Peyer's patch (tissue), 4 donors: Measurements from ENCODE around the gene IL1F10. TPM values are rescaled to one million over a fixed set of nuclear protein-coding genes. Genes with fewer than 3 reads are reported as not detected.

ENCODE experiments used
- DNase-seq, 3 donors: peaks; one replicate each; pipeline ENCODE4 v3.0.0-alpha.2; 2017 to 2019
- H3K27ac ChIP-seq, 4 donors: fragments of 200-600 bp; sonication (generic); one replicate each; pipeline ENCODE4 v1.5.1; 2016 to 2019
- H3K27me3 ChIP-seq, 2 donors: fragments of 200-600 bp; sonication (generic); one replicate each; pipeline ENCODE4 v1.5.1; 2019
- H3K36me3 ChIP-seq, 3 donors: fragments of 200-600 bp; sonication (generic); one replicate each; pipeline ENCODE4 v1.5.1; 2016 to 2019
- H3K4me1 ChIP-seq, 4 donors: fragments of 200-600 bp; sonication (generic); one replicate each; pipeline ENCODE4 v1.5.1; 2016 to 2019
- H3K4me3 ChIP-seq, 4 donors: fragments of 200-600 bp; sonication (generic); 1 replicate in 3 of 4; 2 replicates in 1 of 4; pipeline ENCODE4 v1.5.1; 2016 to 2019; ENCODE audit warnings: mild to moderate bottlenecking in 1 of 4
- H3K9me3 ChIP-seq, 4 donors: fragments of 200-600 bp; sonication (generic); one replicate each; pipeline ENCODE4 v1.5.1; 2016 to 2019; ENCODE audit warnings: mild to moderate bottlenecking in 1 of 4
- CTCF ChIP-seq, 6 experiments: fragments of 450-650 bp in 4 of 6; fragments of 200-600 bp in 2 of 6; sonication (generic) in 1 of 6; IDR thresholded peaks; one replicate each; pipeline ENCODE4 v1.5.1; 2017 to 2019; ENCODE audit warnings: antibody characterized with exemption in 6 of 6, mild to moderate bottlenecking in 3 of 6, moderate library complexity in 1 of 6
- POLR2A ChIP-seq, 2 donors: fragments of 450-650 bp; IDR thresholded peaks; one replicate each; pipeline ENCODE4 v1.5.1; 2017; ENCODE audit warnings: antibody characterized with exemption in 2 of 2, mild to moderate bottlenecking in 2 of 2, moderate library complexity in 2 of 2
- total RNA-seq, 4 donors: library from RNA; depleted of rRNA; stranded (reverse); fragments of >200 nt; gene quantifications; one replicate each; pipeline ENCODE4 v1.1.0, GENCODE V29; 2016

The IL1F10 gene
- total RNA-seq, 4 donors from 2014 or later = not detected

- Histone ChIP-seq H3K4me3 (no peak overlapping the region), H3K9me3 (no peaks in the 10 kb centered on the region), H3K4me1 (no peaks in the 10 kb centered on the region), H3K27ac (no peak overlapping the region), H3K27me3 (no peaks in the 10 kb centered on the region), H3K36me3 (no peaks in the 10 kb centered on the region)
- TF ChIP-seq POLR2A (IDR thresholded peaks at IDR 0.05) (no peak), CTCF (IDR thresholded peaks at IDR 0.05) (no peak)
- DNase-seq = no peak
Measured at GRCh38 chr2:113098041-113098440, 30.3 kb downstream of the IL1F10 start.

- Histone ChIP-seq H3K9me3 (no peaks in the 10 kb centered on the region), H3K27me3 (no peaks in the 10 kb centered on the region), H3K36me3 (no peaks in the 10 kb centered on the region), H3K27ac (no peak overlapping the region), H3K4me3 (no peak overlapping the region), H3K4me1 (no peaks in the 10 kb centered on the region)
- TF ChIP-seq CTCF (IDR thresholded peaks at IDR 0.05) = no peak
- DNase-seq = no peak
Measured at GRCh38 chr2:113098532-113098931, 30.8 kb downstream of the IL1F10 start.

GRCh38 chr2:113102133-113102532, 34.4 kb downstream of the IL1F10 start:
- no peak overlapping the region for H3K27ac ChIP-seq
- no peak overlapping the region for H3K4me3 ChIP-seq
- no peaks in the 10 kb centered on the region for H3K27me3 ChIP-seq
- no peaks in the 10 kb centered on the region for H3K9me3 ChIP-seq
- TF ChIP-seq POLR2A (IDR thresholded peaks at IDR 0.05) (no peak), CTCF (IDR thresholded peaks at IDR 0.05) (no peak)
- no peaks in the 10 kb centered on the region for H3K36me3 ChIP-seq
- H3K4me1 ChIP-seq = no peaks in the 10 kb centered on the region
- no peak for DNase-seq

GRCh38 chr2:113103277-113103676, 35.5 kb downstream of the IL1F10 start:
- Histone ChIP-seq H3K4me3 (no peak overlapping the region), H3K27ac (no peak overlapping the region), H3K36me3 (no peaks in the 10 kb centered on the region), H3K4me1 (no peaks in the 10 kb centered on the region), H3K9me3 (no peaks in the 10 kb centered on the region), H3K27me3 (no peaks in the 10 kb centered on the region)
- TF ChIP-seq POLR2A (IDR thresholded peaks at IDR 0.05) = no peak
- TF ChIP-seq CTCF (IDR thresholded peaks at IDR 0.05) = no peak
- DNase-seq = no peak

- Histone ChIP-seq H3K4me1 (no peaks in the 10 kb centered on the region), H3K9me3 (no peaks in the 10 kb centered on the region), H3K27me3 (no peaks in the 10 kb centered on the region), H3K27ac (no peak overlapping the region), H3K36me3 (no peaks in the 10 kb centered on the region), H3K4me3 (no peak overlapping the region)
- no peak for TF ChIP-seq CTCF (IDR thresholded peaks at IDR 0.05)
- TF ChIP-seq POLR2A (IDR thresholded peaks at IDR 0.05) = no peak
- DNase-seq = no peak
Measured at GRCh38 chr2:113104054-113104611, 36.4 kb downstream of the IL1F10 start.
